HCEC 1CT (cell line): Measurements from ENCODE around the gene MEX3A.

ENCODE experiments used
- DNase-seq: peaks from one replicate; pipeline ENCODE4 v3.0.0-alpha.2; 2017

MEX3A gene

DNA sequence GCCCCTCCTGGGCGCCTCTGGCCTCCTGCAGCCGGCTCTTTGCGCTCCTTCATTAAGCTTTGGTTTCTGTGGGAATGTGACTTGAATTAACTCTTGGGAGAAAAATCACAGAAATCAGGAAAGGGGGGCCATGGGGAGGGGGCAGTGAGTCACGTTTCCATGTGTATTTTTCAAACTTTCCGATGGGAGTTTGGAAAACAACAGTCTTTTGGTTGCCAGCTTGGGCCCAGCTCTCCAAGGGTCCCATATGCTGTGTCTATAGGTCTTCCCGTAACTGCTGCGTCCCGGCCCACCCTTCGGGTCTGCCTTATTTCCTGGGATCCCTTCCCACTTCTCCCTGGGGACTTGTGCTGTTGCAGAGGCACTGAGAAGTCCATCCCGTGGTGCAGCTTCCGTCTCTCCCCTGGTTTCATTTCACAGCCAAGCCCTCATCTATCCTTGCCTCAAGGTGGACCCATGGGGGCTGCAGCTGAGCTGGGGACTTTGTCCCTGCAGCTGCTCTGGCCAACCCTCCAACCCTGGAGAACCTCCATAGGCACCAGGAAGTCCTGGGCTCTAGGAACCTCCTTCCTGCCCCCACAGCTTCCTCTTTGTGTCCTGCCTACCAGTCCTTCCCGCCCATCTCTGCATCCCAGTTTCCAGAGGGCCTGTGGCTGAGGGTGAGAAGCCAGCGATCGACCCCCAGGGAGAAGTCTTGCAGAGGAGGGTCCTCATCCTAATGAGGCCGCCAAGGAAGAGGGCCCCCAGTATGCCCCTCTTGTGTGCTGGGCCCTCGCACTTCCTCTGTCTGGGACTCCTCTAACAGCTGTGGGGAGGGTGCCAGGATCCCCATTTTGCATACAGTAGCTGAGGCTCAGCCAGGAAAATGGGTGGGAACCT is 20.6 kb upstream of the MEX3A start:
- no peak for DNase-seq

DNA sequence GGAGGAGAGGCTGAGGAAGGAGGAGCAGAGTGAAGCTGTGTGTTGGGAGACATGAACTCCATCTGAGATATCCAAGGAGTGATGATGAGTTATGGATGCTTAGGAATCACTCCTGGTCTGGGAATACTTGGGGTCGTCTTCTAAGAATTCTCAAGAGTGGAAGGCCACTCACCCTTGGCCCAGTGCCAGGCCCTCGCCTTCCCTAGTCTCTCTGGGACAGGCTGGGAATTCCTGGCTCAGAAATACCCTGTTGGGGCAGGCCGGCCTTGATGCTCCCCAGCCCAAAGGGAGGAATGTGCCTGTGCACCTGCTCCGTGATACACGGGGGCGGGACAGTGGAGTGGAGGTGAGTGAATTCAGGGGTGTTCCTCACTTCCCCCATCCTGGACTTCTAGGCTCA is 19.6 kb upstream of the MEX3A start:
- no peak for DNase-seq

DNA sequence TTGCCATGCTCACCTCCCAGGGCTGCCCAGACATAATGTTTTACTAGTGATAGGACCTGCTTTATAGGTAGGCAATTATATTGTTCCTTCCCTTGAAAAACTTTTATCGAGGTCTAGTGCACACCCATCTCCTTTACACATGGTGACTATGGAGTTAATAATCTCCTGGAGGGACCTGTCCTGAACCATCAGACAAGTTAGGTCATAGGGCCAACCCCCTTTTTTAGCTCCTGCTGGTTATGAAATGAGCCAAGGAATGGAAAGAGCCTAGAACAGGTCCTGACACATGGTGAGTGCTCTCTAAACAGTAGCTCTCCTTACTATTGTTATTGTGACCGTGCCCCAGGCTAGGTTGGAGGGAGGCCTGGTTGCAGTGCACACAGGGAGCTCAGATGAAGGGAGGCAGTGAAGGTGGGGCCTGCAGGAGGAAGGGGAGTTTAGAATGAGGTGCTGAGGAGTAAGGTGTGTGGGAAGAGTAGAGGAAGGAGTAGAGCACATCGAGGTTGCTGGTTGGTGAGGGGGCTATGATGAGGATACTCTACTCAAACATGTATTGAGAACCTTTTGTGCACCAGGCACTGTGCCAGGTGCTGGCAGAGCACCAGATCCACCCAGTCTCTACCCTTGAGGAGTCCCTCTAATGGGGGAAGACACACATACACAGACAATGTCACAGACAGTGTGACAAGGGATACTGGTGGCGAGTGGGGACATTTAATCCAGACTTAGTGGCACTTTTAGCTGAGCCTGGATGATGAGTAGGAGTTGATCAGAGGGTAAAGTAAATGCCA is 18.1 kb upstream of the MEX3A start:
- DNase-seq = no peak

DNA sequence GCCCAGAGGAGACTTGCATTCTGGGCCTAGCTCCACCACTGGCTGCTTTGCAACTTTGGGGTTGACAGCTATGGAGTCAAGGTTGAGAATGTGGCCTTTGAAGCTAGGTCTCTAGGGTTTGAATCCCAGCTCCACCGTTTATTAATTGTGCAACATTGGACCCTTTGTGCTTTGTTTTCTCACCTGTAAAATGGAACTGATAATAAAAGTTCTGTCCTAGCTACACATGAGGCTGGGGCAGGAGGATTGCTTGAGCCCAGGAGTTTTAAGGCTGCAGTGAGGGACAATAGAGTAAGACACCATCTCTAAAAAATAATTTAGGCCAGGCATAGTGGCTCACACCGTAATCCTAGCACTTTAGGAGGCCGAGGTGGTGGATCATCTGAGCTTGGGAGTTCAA is 17.0 kb upstream of the MEX3A start:
- DNase-seq = no peak

DNA sequence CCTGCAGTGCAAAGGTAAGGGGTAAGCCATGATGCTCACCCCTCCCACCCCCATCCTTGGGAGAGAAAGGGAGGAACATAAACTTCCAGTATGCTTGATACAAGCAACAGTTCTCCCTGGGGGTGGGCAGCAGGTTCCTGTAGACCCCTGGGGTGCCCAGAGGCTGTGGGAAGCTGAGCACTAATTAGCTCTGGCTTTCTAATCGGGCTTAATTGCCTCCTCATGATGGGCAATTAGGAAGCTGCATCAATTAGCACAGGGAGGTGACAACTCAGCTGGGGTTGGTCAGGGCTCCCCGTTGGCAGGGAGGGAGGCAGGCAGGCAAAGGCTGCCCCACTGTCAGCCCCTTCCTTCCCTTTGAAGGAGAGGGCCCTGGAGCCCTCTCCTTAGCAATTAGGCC is 16.5 kb upstream of the MEX3A start:
- no peak for DNase-seq

DNA sequence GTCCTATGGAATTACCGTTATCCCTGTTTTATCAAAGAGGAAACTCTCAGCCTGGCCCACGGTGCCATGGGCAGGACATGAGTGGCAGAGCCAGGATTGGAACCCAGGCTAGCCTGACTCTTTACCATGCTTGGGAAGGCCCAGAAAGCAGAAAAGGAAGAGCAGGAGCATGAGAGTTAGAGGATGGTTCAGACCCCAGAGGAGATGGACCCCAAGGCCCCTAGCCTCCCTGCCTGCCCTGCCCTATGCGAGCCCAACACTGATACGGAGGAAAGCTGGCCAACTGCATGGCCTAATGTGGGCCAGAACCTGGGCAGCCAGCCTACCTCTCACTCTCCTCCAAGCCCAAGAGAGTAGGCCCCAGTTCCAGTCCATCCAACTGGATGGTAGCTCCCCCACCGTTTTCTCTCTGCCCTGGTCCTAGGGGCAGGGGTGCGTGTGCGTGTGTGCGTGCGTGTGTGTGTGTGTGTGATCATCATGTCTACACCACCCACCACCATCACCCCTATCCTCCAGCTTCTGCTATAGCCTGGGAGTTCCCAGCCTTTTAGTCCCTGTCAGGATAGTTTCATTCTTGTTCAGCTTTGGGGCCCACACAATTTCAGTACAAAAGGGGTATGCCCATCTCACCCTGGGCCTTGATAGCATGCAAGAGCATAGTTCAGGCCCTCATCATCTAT is 15.4 kb upstream of the MEX3A start:
- DNase-seq = no peak

DNA sequence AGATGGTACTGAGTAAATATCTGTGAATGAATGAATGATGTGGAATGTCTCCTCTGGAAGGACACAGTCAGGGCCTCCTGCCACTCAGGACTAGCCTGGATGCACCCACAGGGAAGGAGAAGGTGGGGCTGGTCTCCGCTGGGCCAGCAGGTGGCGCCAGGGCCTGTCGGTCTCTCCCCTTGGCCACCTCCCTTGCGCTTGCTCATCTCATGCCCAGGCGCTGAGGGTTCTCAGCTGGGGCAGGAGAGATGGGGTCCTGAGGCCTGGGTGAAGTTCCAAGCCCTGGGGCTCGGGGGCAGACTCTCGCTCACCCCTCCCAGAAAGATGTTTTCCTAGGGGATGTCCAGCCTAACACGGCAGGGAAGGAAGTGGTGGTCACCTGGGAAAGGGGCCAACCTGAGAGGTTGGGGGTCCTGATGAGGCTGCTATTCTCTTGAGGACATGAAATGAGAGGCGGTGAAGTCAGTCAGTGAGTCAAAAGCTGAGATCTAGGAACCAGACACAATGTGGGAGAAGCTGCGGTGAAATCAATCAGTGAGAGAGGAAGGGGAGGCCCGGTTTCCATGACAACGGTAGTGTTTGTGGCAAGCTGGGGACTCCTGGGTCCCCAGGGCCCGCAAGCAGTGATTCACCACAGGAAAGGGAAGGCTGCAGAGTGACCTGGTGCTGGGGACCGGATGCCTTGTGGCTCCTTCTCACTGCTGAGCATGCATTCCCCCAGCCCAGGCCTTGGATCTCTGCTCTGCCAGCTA is 14.6 kb upstream of the MEX3A start:
- peak; percentile 79 for DNase-seq

DNA sequence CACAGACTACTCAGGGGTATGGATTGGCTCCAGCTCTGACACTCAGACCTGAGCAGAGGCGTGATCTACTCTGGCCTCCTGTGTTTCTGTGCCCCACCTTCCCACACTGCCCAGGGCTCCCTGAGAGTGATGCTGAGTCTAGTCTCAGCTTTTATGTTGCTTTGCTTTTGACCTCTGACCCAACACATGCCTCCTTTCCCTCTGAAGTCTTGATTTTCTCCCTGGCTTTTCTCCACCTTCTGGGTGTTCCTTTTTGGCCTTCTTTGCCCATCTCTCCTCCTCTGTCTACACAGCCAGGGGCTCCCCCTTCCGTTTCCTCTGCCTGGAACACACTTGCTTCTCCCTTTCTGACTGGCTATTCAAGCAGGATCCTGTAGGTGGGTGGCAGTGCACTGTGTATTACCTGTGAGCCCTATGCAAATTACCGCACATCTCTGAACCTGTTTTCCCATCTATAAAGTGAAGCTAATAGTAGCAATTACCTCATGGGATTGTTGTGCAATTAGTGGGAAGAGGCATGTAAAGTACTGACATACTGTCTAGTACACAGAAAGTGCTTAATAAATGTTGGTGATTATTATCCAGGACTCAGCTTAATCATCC is 13.7 kb upstream of the MEX3A start:
- DNase-seq = no peak

DNA sequence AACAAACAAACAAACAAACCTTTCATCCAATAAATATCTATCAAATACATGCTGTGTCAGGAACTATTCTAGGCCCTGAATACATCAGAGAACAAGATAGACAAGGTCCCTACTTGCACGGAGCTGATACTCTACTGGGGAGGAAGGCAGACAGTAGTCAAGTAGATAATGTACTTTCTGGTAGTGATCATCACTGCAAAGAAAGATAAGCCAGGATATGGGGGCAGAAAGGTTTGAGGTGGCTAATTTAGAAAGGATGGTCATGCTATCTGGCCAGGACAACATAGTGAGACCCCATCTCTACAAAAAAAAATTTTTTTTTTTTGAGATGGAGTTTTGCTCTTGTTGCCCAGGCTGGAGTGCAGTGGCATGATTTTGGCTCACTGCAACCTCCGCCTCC is 9.3 kb upstream of the MEX3A start:
- DNase-seq = no peak

DNA sequence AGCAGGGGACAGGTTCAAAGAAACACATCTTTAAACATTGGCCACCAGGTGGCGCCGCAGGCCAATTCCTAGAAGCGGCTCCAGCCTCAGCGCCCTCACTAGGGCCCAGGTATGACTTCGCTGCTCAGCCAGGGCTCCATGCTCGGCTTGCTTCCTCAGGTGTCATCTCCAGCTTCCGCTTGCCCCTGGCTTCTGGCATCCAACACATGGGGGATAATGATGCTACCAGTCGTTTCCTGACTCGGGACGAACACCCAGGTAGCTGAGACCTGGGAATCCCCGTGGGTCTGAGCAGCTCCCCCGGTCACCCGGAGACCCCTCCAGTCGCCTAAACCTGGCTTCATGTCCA is 8.5 kb upstream of the MEX3A start:
- DNase-seq = peak; percentile 62

DNA sequence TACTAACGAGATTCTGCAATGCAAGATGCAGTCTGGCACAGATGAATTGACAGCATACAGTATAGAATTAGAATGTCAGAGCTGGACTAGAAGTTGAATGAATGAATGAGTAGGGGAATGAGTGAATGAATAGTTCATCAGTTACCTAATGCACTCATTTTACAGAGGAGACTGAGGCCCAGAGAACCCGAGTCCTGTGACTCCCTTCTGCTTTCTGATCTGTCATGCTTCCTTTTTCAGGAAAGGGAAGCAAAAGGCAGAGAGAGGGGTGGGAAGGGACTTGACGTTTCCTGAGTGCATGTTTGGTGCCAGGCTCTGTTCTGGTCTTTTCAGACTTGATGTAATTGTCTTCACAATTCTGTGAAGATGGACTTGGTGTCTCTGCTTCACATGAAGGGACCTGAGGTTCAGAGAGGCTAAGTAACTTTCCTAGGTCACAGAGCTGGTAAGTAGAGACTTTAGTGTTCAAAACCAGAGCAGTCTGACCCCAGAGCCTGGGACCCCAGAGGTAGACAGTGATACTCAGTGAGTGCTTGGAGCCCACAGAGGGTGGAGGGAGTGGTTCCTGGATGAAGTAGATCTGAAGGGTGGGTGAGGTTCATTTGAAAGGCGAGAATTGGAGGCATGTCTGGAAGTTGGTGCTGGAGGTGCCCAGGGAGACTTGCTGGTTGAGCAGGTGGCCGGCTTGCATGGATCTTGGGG is 8.0 kb upstream of the MEX3A start:
- no peak for DNase-seq

DNA sequence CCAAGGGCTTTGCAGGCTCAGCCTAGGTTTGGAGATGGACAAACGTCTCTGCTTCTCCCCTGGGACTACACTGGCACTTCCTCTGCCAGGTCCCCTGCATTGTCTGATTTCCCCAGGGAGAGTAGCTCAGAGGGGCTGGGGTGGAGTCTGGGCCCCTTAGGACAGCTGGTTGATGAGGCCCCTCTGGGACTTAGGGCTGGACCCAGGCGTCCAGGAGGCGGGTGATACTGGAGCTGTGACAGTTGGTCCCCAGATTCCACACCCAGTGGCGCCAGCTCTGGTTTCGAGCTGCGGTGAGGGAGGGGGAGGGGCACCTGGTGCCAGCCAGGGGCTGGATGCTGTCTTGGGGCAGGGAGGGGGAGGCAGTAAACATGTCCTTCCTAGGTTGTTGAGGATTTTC is 7.4 kb upstream of the MEX3A start:
- no peak for DNase-seq

DNA sequence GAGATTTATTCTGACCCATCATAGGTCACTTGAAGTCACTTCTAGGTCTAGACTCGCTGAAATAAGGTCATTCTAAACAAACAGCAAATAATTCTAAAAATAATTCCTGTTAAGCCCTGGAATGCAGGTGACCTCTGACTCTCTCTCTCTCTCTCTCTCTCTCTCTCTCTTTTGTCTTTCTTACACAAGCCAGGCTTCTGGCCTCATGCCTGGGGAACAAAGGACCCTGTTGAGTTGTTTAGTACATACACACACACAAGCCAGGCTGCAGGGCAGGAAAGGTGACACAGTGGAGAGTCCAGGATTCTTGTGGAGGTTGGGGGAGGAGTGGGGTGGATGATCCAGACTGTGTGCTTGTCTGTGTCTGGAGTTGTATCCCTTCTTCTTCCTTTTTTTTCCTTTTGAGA is 4.0 kb upstream of the MEX3A start:
- no peak for DNase-seq

DNA sequence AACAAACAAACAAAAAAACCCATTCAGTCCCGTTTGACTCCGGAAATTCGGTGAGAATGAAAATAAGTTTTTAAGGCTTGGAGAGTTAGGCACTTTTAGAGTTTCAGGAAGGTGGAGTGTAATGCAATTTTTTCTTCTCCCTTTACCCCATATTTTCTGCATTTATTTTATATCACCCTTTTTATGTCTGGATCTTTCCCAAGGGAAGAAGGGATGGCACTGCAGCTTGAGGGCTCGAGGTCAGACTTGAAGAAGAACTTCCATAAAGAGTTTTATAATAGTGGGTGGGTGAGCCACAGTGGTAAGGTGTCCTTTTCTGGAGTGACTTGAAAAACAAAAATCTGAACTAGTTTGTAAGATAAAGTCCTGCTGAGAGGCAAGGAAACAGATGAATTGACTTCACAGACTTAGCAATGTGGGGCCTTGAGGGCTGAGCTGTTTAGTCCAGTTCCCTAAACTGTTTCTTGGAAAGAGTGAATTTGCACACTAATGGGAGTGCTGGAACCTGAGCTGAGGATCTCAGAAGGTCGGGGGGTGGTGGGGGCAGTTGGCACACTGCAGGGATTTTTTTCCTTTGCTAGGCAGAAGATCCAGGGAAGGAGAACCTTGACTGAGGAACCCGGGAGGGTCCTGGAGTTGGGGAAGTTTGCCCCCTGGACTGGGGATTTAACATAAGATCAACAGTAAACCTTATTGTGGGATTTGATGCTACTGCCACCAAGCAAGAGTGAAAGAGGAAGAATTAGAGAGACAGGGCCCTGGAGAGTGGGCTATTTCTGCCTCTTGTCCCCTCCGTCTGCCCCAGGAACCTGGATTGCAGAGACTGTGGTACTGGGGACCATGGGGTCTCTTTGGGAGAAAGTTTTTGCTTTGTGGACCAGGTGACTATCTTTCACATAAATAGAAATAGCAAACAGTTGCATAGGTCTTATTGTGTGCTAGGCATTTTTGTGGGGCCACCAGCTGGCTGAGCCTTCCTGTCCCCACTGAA is 1.8 kb upstream of the MEX3A start:
- no peak for DNase-seq

DNA sequence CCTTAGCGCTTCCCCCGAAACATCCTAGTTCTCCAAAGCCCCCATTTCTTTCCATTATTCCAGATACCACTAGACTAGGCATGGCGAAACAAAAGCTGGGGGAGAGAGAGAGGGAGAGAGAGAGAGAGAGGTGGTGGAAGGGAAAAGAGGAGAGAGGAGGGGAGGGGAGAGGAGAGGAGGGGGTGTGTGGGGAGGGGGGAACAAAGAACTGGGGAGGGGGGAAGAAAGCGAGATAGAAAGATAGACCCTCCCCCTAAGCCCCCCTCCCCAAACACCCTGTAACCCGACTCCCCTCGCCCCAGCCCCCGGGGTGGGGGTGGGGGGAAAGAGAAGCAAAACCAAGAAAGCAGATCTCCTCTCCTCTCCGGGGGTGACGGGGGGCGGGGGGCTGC is 352 bp downstream of the MEX3A start:
- no peak for DNase-seq

DNA sequence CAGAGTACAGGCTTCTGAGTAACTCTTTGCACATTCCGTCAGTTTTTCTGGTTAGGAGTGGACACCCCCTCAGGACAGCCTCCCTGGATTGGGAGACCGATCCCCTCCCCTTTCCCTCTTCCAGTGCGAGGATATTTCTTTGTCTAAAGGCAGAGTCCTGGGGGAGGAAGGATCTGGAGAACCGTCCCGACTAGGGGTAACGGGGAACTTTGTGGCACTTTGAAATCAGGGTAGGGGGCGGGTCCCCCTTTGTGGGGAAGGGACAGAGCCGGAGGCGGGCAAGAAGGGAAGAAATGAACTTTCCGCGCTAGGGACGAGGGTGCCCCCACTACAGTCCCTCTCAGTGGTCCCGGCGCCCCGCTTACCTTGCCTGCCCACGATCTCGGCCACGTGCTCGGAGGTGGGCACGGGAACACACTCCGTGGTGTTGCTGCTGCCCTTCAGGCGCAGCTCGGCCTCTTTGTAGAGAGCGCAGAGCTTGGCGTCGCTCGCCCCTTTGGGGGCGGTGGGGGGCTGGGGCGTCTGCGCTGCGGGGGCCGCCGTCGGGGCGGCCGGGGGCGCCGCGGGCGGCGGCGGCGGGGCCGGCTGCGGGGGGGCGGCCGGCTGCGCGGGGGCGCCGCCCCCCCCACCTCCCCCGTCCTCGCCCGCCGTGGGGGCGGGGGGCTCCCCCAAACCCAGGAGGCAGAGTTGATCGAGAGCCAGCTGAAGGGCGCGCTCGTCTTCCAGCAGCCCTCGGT is 917 bp downstream of the MEX3A start:
- DNase-seq = no peak

DNA sequence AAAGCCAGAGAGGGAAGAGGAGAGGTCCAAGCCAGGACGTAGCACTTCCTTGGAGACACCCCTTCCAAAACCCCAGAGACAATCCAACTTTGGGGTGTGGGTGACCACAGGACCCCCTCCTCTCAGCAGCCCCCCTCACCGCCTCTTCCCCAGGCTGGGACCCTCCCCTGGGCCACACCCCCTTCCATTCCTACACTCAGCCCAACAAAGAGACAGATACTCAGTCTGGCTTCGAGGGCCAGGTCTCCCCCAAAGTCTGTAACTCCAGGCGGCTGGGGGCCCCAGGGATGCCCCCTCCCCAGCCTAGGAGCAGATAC is 1.4 kb downstream of the MEX3A start:
- no peak for DNase-seq

DNA sequence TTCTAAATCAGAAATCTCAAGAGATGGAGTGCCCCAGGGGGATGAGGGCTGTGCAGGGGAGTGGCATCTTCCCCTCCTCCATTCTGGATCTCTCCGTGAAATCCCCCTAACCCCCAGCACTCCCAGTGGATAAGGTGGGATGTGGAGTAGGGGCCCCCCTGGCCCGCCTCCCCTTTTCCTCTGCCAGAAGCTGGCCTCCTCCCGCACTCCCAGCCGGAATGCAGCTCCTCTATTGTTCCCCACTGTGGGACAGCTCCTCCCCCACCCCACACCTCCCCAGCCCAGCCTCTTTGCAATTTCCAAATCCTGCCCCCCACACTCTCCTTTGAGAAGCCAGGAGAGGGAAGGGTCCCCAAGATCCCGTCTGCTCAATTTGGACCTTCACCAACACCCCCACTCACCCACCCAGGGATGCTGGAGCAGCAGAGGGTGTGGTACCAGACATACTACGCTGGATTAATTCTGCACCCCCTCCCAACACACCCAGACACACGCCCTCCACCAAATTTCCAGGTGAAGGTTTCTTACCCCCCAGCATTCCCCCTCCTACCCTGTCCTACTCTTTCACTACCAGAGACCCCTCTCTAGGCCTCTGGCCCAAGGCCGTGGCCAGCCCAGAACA is 1.9 kb downstream of the MEX3A start:
- no peak for DNase-seq

DNA sequence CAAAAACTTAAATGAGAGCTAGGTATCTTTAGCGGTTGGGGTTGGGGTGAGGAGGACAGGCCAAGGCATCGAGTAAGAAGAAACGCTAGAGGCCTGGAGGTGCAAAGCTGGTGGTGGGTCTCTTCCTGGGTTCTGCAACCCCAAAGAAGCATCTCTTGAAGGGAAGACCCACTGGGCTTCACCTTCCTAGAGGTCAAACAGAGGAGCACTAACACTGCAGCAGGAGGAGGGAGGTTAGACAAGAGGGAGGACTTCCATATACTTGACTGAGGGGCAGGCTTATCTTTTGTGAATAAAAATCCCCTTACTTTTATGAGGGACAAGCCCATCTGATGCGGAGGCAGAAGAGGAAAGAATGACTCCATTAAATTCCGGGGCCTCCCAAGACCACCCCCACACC is 2.5 kb downstream of the MEX3A start:
- DNase-seq = no peak

DNA sequence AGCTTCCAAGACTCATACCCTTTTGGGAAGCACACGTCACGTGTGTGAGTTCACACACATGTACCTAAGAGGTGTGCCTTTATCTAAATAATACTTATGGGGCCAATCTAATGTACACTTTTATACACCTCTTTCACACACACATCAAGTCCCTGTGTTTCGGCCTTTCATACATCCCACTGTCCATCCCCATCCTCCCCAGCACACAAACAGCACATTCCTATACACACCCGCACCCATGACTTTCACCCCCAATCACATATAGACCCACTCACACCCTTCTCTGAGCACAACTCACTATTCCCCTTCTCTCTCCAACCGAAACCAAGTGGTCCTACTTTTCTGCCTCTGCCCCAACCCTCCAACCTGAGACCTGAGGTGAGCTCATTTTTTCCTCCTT is 3.5 kb downstream of the MEX3A start:
- DNase-seq = no peak
